HL-60/S4 treated with phorbol 12-myristate 13-acetate at 8.2 ng/mL for 4 days and 3 days (cell line): ENCODE measurements around the gene BTBD6.
"Not testable (repeated sequence)": the region's sequence is repeated elsewhere in the genome, so short reads cannot be mapped to it uniquely, and the experiment has no call there.

Source experiments
- in situ Hi-C: fragments of 300-500 bp; cut with MboI; formaldehyde crosslinking; loops from 2 replicates; pipeline ENCODE4 v1.15.0; 2022; ENCODE audit warnings: low sequenced_read_pairs

Gene BTBD6

DNA sequence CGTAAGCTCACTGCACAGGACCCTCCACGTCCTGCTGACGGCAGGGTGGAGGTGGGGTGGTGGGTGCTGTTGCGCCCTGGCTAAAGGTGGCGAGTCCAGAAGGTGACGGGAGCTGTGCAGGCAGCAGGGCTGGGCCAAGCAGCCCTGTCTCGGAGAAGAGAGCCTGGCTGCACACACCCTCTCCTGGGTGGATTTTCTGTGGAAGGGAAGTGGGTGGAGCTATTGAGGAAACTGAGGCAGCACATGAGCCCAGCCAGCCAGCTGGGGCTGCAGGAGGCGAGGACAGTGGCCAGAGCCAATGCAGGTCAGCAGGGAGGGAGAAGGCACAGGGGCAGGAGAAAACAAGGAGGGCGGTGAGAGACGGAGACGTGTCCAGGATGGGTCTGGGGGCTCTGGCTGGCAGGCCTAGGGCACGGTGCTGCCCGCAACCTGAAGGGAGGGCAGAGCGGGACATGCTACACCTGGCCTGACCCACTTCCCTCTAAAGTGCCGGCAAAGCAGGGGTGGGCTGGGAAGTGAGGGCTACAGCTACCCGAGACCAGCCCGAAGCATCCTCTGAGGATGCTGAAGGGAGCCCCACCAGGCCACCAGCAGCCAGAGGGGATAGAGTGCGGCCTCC lies 20.5 kb downstream of the BTBD6 start:
- in situ Hi-C loops, result no loop called here

- in situ Hi-C loops, result no loop called here
These were observed 21.1 kb downstream of the BTBD6 start for GRCh38 chr14:105269405-105269804.

DNA sequence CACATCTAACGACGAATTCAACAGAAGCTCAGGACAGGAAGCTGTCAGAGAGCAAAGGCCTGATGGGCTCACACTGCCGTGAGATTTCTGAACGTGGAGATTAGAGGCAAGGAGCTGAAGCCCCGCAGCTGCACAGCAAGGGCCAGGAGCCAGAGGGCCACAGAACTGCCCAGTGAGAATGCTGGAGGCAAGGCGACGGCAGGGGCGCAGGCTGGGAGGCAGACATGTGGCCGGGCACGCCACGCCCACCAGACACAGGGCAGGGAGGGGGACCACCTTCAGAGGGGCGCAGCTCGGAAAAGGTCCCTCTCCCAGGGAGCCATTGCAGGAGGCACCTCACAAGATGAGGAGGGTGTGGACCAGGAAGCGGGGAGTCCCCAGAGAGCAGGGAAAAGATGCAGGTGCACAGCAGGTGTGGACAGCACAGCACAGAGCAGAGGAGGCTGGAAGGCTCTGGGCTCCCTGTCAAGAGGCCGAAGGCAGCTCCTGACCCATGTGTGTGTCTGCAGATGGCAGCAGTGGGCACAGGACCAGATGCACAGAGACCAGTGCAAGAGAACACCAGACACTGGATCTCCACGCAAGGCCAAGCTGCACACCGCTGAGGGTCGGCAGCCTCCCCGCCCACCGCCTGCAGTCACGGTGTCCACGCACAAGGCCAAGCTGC lies 23.0 kb downstream of the BTBD6 start:
- in situ Hi-C loops, result no loop called here

DNA sequence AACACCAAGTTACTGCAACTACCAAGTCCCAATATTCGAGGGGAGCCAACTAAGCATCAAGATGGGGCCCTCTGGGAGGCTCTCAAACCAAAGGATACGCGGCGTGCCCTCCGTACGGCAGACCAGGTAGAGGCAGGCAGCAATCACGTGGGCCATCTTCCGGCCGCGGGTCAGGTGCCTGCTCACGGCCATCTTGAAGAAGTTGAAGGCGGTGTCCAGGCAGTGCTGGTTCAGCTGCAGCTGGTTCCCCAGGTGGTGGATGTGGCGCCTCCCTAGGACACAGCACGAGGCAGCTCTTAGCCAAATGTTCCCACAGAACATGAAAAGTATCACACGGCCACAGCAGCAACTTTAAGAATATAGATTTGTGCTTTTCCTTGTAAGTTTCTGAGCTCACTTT lies 24.3 kb downstream of the BTBD6 start:
- in situ Hi-C loops, result no loop called here

DNA sequence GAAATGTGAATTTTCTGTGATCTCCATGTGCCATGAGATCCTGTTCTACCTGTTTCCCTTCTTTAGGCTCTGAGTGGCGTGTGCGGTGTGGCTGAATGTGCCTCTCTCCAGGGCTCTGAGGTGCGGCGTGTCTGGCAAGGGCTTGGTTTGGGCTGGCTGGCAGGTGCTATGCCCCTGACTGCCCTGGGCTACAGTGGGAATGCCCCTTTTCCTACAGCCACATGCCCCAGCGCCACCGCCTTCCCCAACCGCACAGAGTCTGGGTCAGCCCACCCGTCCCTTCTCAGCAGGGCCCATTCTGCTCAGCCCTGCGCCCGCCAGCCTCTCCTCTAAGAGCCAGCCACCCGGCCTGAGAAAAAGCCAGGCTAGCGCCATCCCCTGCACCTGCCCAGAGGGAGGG lies 24.7 kb downstream of the BTBD6 start:
- in situ Hi-C loops, result no loop called here

GRCh38 chr14:105274637-105275036 lies 26.3 kb downstream of the BTBD6 start:
- in situ Hi-C loops, result no loop called here

- in situ Hi-C loops, result no loop called here
These were observed 27.1 kb downstream of the BTBD6 start for GRCh38 chr14:105275267-105275946.

DNA sequence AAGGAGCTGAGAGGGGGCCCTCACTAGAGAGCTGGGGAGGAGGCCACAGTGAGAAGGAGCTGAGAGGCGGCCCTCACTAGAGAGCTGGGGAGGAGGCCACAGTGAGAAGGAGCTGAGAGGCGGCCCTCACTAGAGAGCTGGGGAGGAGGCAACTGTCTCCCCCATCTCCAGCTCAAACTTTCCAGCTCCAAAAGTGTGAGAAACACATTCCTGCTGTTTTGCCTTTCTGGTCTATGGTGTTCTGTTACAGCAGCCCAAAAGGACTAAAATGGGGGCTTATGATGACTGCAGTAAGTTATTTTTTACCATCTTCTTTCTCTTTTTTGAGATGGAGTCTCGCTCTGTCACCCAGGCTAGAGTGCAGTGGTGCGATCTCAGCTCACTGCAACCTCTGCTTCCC lies 29.1 kb downstream of the BTBD6 start:
- in situ Hi-C loops, result not testable (repeated sequence)

- in situ Hi-C loops, result no loop called here
These were observed 31.5 kb downstream of the BTBD6 start for GRCh38 chr14:105279642-105280361.

GRCh38 chr14:105280525-105280924 lies 32.2 kb downstream of the BTBD6 start:
- in situ Hi-C loops, result no loop called here

GRCh38 chr14:105281371-105282097 lies 33.2 kb downstream of the BTBD6 start:
- in situ Hi-C loops, result no loop called here

- in situ Hi-C loops, result no loop called here
These were observed 33.9 kb downstream of the BTBD6 start for GRCh38 chr14:105282098-105282725.

DNA sequence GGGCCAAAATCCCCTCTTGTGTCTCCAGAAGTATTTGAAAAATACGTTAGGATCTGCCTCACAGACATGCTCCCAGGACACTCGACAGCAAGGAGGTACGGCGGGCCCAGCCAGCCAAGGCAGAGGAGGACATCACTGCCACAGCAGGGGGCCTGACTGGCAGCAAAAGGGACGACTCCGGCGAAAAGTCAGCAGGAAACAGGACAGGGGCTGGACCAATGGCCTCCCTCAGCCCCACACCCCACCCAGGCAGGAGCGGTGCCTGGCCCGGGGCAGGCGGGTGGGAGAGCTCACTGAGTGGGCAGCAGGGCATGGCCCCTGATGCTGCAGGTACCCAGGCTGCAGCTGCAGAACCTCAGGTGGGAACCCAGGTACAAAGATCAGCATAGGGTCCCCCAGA lies 34.7 kb downstream of the BTBD6 start:
- in situ Hi-C loops, result no loop called here

GRCh38 chr14:105283899-105284298 lies 35.6 kb downstream of the BTBD6 start:
- in situ Hi-C loops, result no loop called here

- in situ Hi-C loops, result no loop called here
These were observed 36.8 kb downstream of the BTBD6 start for GRCh38 chr14:105285174-105285573.

- in situ Hi-C loops, result no loop called here
These were observed 38.4 kb downstream of the BTBD6 start for GRCh38 chr14:105286759-105287144.

GRCh38 chr14:105287249-105288102 lies 39.1 kb downstream of the BTBD6 start:
- in situ Hi-C loops, result no loop called here

DNA sequence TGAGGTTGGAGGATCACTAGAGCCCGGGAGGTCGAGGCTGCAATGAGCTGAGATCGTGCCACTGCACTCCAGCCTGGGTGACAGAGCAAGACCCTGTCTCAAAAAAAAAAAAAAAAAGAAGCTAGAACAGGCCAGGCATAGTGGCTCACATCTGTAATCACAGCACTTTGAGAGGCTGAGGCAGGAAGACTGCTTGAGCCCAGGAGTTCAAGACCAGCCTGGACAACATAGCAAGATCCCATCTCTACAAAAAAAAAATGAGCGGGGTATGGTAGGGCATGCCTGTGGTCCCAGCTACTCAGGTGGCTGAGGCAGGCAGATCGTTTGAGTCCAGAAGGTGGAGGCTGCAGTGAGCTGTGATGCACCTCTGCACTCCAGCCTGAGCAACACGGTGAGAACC lies 40.6 kb downstream of the BTBD6 start:
- in situ Hi-C loops, result not testable (repeated sequence)

- in situ Hi-C loops, result no loop called here
These were observed 42.5 kb downstream of the BTBD6 start for GRCh38 chr14:105290621-105291346.
